ENCODE results near the gene VCY.
"Not testable (repeated sequence)": the region's sequence is repeated elsewhere in the genome, so short reads cannot be mapped to it uniquely, and the experiment has no call there.

Gene VCY

GRCh38 chrY:13986373-13986772, at the start of gene VCY:
Gene VCY (minus strand): TSS chrY:13986473. CDS start chrY:13986440, 33 bp downstream.
- not testable (repeated sequence) for DNase-seq

- not testable (repeated sequence) for DNase-seq
Observed at GRCh38 chrY:14030395-14030794, 44.1 kb upstream of the VCY start.

GRCh38 chrY:14011916-14012315, 25.6 kb upstream of the VCY start:
- not testable (repeated sequence) for DNase-seq

GRCh38 chrY:13942406-13942805, 43.9 kb downstream of the VCY start:
- not testable (repeated sequence) for DNase-seq

Data from NCI-H1436 (cell line).